BLaER1 (cell line): Measurements from ENCODE around the gene SPAG8.

Experiments
- H3K27ac ChIP-seq: shearing (Covaris generic); formaldehyde crosslinking; 2 replicates; pipeline ENCODE4 v1.8.1; 2022
- H3K27me3 ChIP-seq: shearing (Covaris generic); formaldehyde crosslinking; 2 replicates; pipeline ENCODE4 v1.8.1; 2022
- H3K36me3 ChIP-seq: shearing (Covaris generic); formaldehyde crosslinking; 2 replicates; pipeline ENCODE4 v1.8.1; 2022
- H3K4me1 ChIP-seq: shearing (Covaris generic); formaldehyde crosslinking; 2 replicates; pipeline ENCODE4 v1.8.1; 2022
- H3K4me2 ChIP-seq: shearing (Covaris generic); formaldehyde crosslinking; 2 replicates; pipeline ENCODE4 v1.8.1; 2022
- H3K4me3 ChIP-seq: shearing (Covaris generic); formaldehyde crosslinking; 2 replicates; pipeline ENCODE4 v1.8.1; 2022
- H3K9ac ChIP-seq: shearing (Covaris generic); formaldehyde crosslinking; 2 replicates; pipeline ENCODE4 v1.8.1; 2022
- H3K9me3 ChIP-seq: shearing (Covaris generic); formaldehyde crosslinking; 2 replicates; pipeline ENCODE4 v1.8.1; 2022
- H4K20me1 ChIP-seq: shearing (Covaris generic); formaldehyde crosslinking; 2 replicates; pipeline ENCODE4 v1.8.1; 2022
- Cebpa-rat ChIP-seq: shearing (Covaris generic); IDR thresholded peaks from 2 replicates; pipeline ENCODE4 v1.8.1; 2022

The SPAG8 gene

GRCh38 chr9:35829084-35829763 is 17.2 kb upstream of the SPAG8 start, which contains the start of gene TMEM8B:
Gene TMEM8B (plus strand): TSS chr9:35829228. CDS start chr9:35829448, 220 bp downstream.
- peak within 1 kb of the TSS; percentile 64 for H3K27ac ChIP-seq
- H3K4me1 ChIP-seq = peaks cover 34% of the 10 kb centered on the region
- no peaks in the 10 kb centered on the region for H3K27me3 ChIP-seq
- peak within 1 kb of the TSS; percentile 96 for H3K4me2 ChIP-seq
- H3K36me3 ChIP-seq = no peaks in the 10 kb centered on the region
- TF ChIP-seq Cebpa-rat = no peak
- H3K9ac ChIP-seq = peak within 1 kb of the TSS; percentile 78
- H3K4me3 ChIP-seq = peak within 1 kb of the TSS; percentile 73
- H3K9me3 ChIP-seq = no peaks in the 10 kb centered on the region
- H4K20me1 ChIP-seq = no peaks in the 10 kb centered on the region

GRCh38 chr9:35828716-35829083 is 16.6 kb upstream of the SPAG8 start, which contains the start of gene FAM221B:
Gene FAM221B (minus strand): TSS chr9:35828732. CDS start chr9:35826161, 2,571 bp downstream.
- Histone ChIP-seq H3K27ac (peak within 1 kb of the TSS; percentile 64), H4K20me1 (no peaks in the 10 kb centered on the region), H3K36me3 (no peaks in the 10 kb centered on the region), H3K27me3 (no peaks in the 10 kb centered on the region), H3K4me1 (peaks cover 29% of the 10 kb centered on the region), H3K9ac (peak within 1 kb of the TSS; percentile 78), H3K4me2 (peak within 1 kb of the TSS; percentile 96), H3K9me3 (no peaks in the 10 kb centered on the region), H3K4me3 (peak within 1 kb of the TSS; percentile 73)
- TF ChIP-seq Cebpa-rat = no peak

GRCh38 chr9:35827486-35827885 is 15.4 kb upstream of the SPAG8 start:
- no peaks in the 10 kb centered on the region for H3K9me3 ChIP-seq
- no peak for TF ChIP-seq Cebpa-rat
- no peaks in the 10 kb centered on the region for H3K36me3 ChIP-seq
- no peak overlapping the region for H3K27ac ChIP-seq
- no peak overlapping the region for H3K9ac ChIP-seq
- H3K4me3 ChIP-seq = no peak overlapping the region
- H4K20me1 ChIP-seq = no peaks in the 10 kb centered on the region
- no peaks in the 10 kb centered on the region for H3K27me3 ChIP-seq
- peaks cover 18% of the 10 kb centered on the region for H3K4me1 ChIP-seq
- no peak overlapping the region for H3K4me2 ChIP-seq

GRCh38 chr9:35826071-35826701 is 14.1 kb upstream of the SPAG8 start:
- TF ChIP-seq Cebpa-rat = no peak
- Histone ChIP-seq H3K4me1 (peaks cover 18% of the 10 kb centered on the region), H3K36me3 (no peaks in the 10 kb centered on the region), H3K4me3 (no peak overlapping the region), H3K4me2 (0 out of 2 replicates have a peak overlapping the region, but pooled peaks have one; percentile 16), H3K9ac (no peak overlapping the region), H4K20me1 (no peaks in the 10 kb centered on the region), H3K27ac (no peak overlapping the region), H3K9me3 (no peaks in the 10 kb centered on the region), H3K27me3 (no peaks in the 10 kb centered on the region)

- H3K9ac ChIP-seq = no peak overlapping the region
- no peak overlapping the region for H3K4me3 ChIP-seq
Observed at GRCh38 chr9:35822926-35823325, 10.9 kb upstream of the SPAG8 start.

GRCh38 chr9:35820076-35820475 is 8.0 kb upstream of the SPAG8 start:
- Histone ChIP-seq H4K20me1 (no peaks in the 10 kb centered on the region), H3K4me1 (0 out of 2 replicates have a peak, but pooled peaks cover 4% of the 10 kb centered on the region), H3K36me3 (no peaks in the 10 kb centered on the region), H3K4me2 (no peak overlapping the region), H3K4me3 (no peak overlapping the region), H3K27me3 (no peaks in the 10 kb centered on the region), H3K27ac (no peak overlapping the region), H3K9ac (no peak overlapping the region), H3K9me3 (no peaks in the 10 kb centered on the region)
- no peak for TF ChIP-seq Cebpa-rat

More at GRCh38 chr9:35822926-35823325, 10.9 kb upstream of the SPAG8 start:
- Histone ChIP-seq H3K36me3 (no peaks in the 10 kb centered on the region), H3K27me3 (no peaks in the 10 kb centered on the region), H3K9me3 (no peaks in the 10 kb centered on the region), H3K27ac (no peak overlapping the region), H3K4me1 (no peaks in the 10 kb centered on the region), H3K4me2 (no peak overlapping the region), H4K20me1 (no peaks in the 10 kb centered on the region)
- no peak for TF ChIP-seq Cebpa-rat

- no peak for TF ChIP-seq Cebpa-rat
- no peaks in the 10 kb centered on the region for H4K20me1 ChIP-seq
- H3K36me3 ChIP-seq = no peaks in the 10 kb centered on the region
- no peak overlapping the region for H3K4me3 ChIP-seq
- H3K4me2 ChIP-seq = no peak overlapping the region
- no peaks in the 10 kb centered on the region for H3K9me3 ChIP-seq
- H3K4me1 ChIP-seq = peaks cover 15% of the 10 kb centered on the region
- no peak overlapping the region for H3K27ac ChIP-seq
- no peaks in the 10 kb centered on the region for H3K27me3 ChIP-seq
- H3K9ac ChIP-seq = no peak overlapping the region
Observed at GRCh38 chr9:35818341-35818740, 6.3 kb upstream of the SPAG8 start.

- Histone ChIP-seq H3K9me3 (no peaks in the 10 kb centered on the region), H3K4me3 (no peak overlapping the region), H3K27me3 (no peaks in the 10 kb centered on the region), H4K20me1 (no peaks in the 10 kb centered on the region), H3K27ac (no peak overlapping the region), H3K4me2 (no peak overlapping the region), H3K4me1 (peaks cover 28% of the 10 kb centered on the region), H3K9ac (no peak overlapping the region), H3K36me3 (no peaks in the 10 kb centered on the region)
- no peak for TF ChIP-seq Cebpa-rat
Observed at GRCh38 chr9:35816708-35817107, 4.6 kb upstream of the SPAG8 start.

- Histone ChIP-seq H3K9ac (peak within 1 kb of the TSS; percentile 89), H3K4me2 (peak within 1 kb of the TSS; percentile 92), H3K9me3 (no peaks in the 10 kb centered on the region), H3K4me1 (peaks cover 36% of the 10 kb centered on the region), H4K20me1 (no peaks in the 10 kb centered on the region), H3K4me3 (peak within 1 kb of the TSS; percentile 79), H3K36me3 (no peaks in the 10 kb centered on the region), H3K27ac (peak within 1 kb of the TSS; percentile 89), H3K27me3 (no peaks in the 10 kb centered on the region)
- no peak for TF ChIP-seq Cebpa-rat
Observed at GRCh38 chr9:35814841-35815543, 2.9 kb upstream of the SPAG8 start, which contains the start of gene HINT2. Gene HINT2 (minus strand): TSS chr9:35815042. CDS start chr9:35814979, 63 bp downstream.
